Ramos (cell line): ENCODE results near the gene DENND2D.

ENCODE experiments used
- in situ Hi-C: fragments of 300-500 bp; cut with MboI; formaldehyde crosslinking; loops from one replicate; pipeline ENCODE4 v1.14.3; 2022; ENCODE audit warnings: low sequenced_read_pairs; ENCODE audit not compliant: unreplicated experiment

DENND2D gene

DNA sequence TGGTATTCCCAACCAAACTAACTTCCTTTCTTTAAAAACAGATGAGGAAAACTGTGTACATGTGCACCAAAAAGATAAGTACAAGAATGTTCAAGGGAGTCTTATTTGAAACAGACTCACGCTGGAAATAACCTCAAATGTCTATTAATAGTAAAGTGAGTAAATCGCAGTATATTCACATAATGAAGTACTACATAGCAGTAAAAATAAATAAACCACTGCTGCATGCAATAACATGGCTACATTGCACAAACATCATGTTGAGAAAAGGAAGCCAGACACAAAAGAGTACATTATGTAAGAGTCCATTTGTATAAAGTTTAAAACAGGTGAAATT lies 5.2 kb upstream of the DENND2D start:
- in situ Hi-C loops, result loop anchor here (25.0 kb wide), 1 partner anchor 407 kb away; the partner anchor contains the start of gene RAP1A

DNA sequence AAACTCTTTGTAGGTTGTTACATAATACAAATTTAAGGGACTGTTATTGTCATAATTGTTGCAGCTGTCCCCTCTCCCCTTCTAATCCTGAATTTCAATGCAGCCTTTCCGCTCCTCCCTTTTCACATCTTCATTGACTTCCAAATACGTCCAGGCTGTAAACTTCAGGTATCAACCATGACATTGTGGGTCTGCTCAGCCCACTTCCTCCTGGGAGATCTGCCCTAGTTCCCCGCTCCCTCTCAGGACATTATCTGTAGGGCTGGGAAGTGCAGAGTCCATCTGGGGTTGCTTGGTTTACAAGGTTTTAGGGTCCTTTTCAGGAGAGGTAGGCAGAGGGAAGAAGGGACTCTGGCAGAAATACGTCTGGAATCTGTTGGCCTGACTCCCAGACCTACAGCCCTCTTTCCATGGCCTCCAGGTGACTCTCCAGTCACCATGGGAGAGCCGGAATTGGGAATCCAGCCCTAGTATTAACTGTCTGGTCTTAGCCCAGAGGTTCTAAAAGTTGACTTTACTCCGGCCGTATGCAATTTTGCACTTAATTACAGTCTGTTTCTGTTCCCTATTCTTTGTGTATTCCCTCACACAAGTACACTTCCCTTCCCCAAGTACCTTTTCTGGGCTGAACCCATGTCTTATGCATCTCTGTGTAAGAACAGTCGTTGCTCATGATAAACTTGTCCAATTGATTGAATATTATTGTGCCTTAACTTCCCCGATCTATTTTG lies 4.7 kb upstream of the DENND2D start:
- in situ Hi-C loops, result loop anchor here (25.0 kb wide), 1 partner anchor 407 kb away; the partner anchor contains the start of gene RAP1A

DNA sequence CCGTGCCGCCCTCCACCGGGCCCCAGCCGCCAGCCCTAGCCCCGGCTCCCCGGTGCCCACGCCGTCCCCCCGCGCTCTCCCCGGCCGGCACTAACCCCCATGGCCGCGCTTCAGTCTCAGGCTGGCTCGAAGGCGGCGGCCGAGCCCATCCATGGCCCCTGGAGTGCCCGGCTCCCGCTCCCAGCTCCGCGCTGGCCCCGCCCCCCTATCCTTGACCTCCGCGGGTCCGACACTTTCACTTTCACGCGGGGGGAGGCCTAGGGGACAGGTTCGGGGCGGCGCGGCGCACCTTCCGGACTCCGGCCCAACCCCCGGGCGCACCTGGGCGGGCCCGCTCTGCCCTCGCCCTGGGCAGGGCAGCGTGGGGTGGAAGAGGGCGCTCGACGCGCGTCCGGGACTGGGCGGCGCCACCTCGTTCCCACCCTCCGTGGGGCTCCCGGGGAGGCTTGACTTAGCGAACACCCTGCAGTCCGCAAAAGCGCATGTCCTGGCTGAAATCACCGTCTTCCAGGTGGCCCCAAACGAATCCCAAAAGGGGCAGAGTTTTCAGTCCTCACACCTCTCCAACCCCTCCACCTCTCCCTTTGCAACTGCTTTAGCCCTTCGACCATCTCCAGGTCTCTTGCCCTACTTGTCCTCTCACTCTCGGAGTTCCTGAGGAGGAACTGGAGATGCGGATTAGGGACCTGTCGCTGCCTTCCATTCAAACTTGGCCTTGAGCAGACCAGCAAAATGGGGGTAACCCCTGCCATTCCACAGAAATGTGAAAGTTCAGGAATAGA lies 3.9 kb upstream of the DENND2D start:
- in situ Hi-C loops, result loop anchor here (25.0 kb wide), 1 partner anchor 408 kb away; the partner anchor contains the start of gene RAP1A

GRCh38 chr1:111203681-111204200 lies 3.3 kb upstream of the DENND2D start:
- in situ Hi-C loops, result loop anchor here (25.0 kb wide), 1 partner anchor 409 kb away; the partner anchor contains the start of gene RAP1A

GRCh38 chr1:111202707-111203623 lies 2.5 kb upstream of the DENND2D start:
- in situ Hi-C loops, result loop anchor here (25.0 kb wide), 1 partner anchor 409 kb away; the partner anchor contains the start of gene RAP1A

- in situ Hi-C loops, result loop anchor here (25.0 kb wide), 1 partner anchor 410 kb away; the partner anchor contains the start of gene RAP1A
Measured at GRCh38 chr1:111202366-111202706, 1.9 kb upstream of the DENND2D start.

GRCh38 chr1:111201275-111202090 lies 1.0 kb upstream of the DENND2D start:
- in situ Hi-C loops, result loop anchor here (25.0 kb wide), 1 partner anchor 411 kb away; the partner anchor contains the start of gene RAP1A

DNA sequence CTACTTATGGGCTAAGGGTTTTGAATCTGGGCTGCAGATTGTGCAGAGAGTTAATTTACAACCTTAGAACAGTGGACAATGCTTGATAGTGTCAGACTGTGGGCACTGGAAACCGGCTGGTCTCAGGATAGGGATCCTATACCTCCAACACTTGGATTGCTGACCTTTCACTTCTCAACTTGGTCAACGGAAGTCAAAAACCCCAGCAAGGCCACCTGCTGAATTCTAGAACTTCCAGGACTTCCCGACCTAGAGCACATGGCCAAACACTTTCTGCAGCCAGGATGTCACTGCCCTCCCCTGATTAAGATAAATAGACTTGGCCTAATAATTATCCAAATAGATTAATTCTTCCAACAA lies 336 bp upstream of the DENND2D start:
- in situ Hi-C loops, result loop anchor here (25.0 kb wide), 1 partner anchor 412 kb away; the partner anchor contains the start of gene RAP1A

DNA sequence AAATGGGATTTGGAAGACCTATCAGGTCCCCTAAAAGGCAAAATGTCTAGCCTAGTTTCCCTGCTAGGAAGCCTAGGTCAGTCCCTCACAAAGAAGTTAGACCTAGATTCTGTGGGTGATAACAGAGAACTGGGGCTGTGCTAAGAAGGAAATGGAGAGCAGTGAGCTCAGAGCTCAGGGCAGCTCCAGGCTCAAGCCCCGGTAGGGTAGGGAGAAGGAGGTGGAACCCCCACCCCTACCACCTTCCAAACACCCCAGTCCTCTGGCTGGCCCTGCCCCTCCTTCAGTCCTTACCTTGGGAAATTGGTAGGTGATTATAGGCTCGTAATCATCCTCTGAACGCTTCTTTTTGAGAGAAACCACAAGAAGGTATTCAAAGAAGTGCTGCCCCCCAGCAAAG lies 1.1 kb downstream of the DENND2D start:
- in situ Hi-C loops, result no loop called here

GRCh38 chr1:111198836-111199235 lies 1.6 kb downstream of the DENND2D start:
- in situ Hi-C loops, result no loop called here

DNA sequence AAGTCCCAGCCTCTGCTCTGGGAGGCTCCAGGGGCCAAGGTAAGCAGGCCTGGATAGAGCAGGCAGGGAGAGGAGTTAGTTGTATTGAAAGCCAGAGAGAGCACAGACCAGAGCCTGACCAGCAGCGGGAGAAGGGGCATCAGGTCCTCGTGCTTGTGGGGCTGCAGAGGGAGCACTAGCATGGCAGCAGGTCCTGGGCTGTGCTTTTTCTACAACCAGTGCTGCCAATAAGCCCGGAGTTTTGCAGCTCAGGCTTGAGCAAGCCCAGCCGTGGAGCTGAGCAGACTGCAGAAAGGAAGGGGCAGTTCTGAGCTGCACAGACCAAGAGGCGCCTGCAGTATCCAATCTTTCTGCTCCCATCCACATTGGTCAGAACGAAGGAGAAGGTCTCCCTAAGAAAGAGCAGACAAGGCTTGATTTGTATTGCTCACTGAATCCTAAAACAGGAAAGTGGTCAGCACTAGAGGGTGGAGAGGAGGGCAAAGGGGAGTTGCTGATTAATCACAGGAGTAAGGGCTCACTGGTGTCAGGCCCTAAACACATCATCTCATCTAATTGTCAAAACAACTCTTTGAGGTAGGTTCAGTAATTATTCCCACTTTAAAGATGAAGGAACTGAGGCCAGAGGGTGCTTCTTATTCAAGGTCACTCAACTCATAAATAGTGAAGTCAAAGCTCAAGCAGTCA lies 2.7 kb downstream of the DENND2D start:
- in situ Hi-C loops, result no loop called here

DNA sequence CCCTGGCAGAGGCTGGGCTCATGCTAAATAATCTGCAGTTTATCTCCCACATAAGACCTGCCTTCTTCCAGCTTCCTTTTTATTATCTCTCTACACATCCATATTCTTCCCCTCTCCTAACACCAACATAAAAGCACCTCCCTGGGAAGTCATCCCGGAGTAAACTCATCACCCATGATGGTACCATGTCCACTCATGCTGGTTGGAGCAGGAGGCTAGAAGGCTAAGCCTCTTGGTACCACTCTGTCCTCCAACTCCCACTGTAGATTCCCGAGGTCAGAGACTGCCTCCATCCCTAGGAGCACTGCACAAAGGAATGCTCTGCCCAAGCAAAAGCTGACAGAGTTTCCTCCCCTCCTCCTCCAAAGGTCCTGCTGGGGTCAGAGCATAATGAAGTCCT lies 4.2 kb downstream of the DENND2D start:
- in situ Hi-C loops, result no loop called here

GRCh38 chr1:111195002-111195684 lies 5.3 kb downstream of the DENND2D start:
- in situ Hi-C loops, result no loop called here

DNA sequence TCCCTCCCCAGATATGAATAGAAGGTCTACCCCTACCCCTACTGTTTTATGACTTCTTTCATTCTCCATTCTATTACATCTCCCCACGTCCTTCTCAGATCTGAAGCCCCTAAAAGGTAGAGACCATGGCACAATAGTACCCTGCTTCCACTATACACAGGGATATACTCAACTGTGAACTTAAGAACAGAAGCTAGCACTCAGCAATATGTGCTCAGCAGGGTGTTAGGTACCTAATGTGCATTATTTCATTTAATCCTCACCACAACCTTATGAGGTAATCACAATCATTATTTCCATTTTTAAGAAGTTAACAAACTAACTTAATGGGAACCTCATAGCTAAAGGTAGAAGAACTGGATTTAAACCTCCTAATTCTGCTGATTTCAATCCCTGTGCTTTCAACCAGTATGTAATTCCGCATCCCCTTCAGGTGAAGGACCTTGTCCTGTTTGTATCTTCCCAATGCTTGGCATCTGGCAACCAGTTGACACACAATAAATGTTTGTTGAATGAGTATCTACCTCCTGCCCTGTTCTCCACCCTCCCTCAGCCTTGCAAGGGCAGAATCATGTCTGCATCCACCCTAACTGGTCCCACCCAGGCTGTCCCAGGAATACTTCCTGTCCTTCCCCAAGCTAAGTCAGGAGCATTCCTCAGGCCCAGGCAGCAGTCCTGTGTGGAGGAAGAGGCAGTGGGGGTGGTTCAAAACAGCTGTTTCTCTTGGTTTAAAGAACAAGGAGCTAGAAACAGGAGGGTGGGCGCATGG lies 6.5 kb downstream of the DENND2D start:
- in situ Hi-C loops, result no loop called here

- in situ Hi-C loops, result no loop called here
Measured at GRCh38 chr1:111192658-111193519, 7.6 kb downstream of the DENND2D start.

DNA sequence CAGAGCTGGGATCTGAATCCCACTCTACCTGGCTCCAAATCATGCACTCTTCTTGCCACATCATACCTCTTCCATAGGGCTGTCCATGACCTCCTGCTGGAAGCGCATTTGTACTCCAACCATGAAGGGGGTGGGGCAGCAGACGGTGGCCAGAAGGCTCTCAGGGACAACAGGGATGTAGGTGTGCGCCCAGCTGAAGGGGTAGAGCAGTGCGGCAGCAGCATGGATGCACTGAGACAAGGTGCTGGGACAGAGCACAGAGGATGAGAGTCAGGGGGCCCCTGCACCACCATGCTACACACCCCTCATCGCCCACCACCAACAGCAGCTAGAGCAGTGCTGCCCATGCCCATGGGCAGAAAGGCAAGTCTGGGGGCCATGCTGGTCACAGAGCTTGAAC lies 8.4 kb downstream of the DENND2D start:
- in situ Hi-C loops, result no loop called here
